ENCODE results near the gene ADCY9. TPM values are rescaled to one million over a fixed set of nuclear protein-coding genes. Genes with fewer than 3 reads are reported as not detected.

The ADCY9 gene
- polyA plus RNA-seq, 1 donor (not counting 4 experiments of a cell fraction or from before 2014, with no cell fraction given), result 3.0 TPM

DNA sequence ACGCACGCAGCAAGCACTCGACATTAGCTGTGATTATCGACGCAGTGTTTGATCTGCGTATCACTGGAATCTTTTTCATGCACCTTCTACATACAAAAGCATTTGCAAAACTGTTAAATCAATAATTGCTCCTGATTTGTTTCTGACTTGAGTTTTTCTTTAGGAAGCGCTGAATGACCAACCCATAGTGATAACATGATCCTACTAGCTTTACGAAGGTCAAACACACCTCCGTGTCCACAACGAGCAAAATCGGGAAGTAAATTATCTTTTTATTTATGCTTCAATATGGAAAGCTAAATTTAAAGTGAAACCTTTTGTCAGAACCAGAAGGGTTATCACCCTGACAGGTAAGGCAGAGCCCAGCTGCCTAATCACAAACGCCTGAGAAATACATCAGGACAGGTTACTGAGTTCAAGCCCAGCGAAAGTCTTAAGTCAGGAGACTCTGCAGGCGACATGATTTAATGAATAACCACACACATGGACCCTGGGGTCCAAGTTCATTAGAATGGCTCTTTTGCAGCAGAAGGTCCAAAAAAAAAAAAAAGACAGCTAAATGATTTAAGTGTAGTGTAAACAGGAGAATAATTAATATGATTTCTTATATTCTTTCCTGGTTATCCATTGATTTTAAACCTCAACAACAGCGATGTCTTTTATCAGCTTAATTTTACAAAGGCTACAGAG is 104.2 kb downstream of the ADCY9 start:
- Histone ChIP-seq H3K9me3 (ENCODE audit: control insufficient read depth, low read depth, low read length) (no peaks in the 10 kb centered on the region), H3K4me3 (ENCODE audit: control insufficient read depth in 2 of 3, extremely low read depth in 1 of 3, insufficient read depth in 2 of 3, low read depth in 1 of 3, low read length in 3 of 3) (no peak overlapping the region), H3K79me2 (ENCODE audit: control insufficient read depth, insufficient read depth, low read length) (no peaks in the 10 kb centered on the region), H3K9me1 (ENCODE audit: control insufficient read depth, extremely low read depth, insufficient read depth, low read length) (no peaks in the 10 kb centered on the region), H2AFZ (ENCODE audit: control insufficient read depth, low read length) (no peak overlapping the region), H3K36me3 (ENCODE audit: control insufficient read depth in 2 of 2, extremely low read depth in 1 of 2, insufficient read depth in 2 of 2, low read length in 2 of 2) (no peaks in the 10 kb centered on the region), H3K27me3 (ENCODE audit: control insufficient read depth, extremely low read depth, insufficient read depth, low read length) (no peaks in the 10 kb centered on the region), H3K27ac (ENCODE audit: control insufficient read depth, insufficient read depth, low read length) (no peak overlapping the region), H3K4me2 (ENCODE audit: control insufficient read depth, extremely low read depth, insufficient read depth, low read depth, low read length) (no peak overlapping the region), H3K4me1 (ENCODE audit: control insufficient read depth, extremely low read depth, insufficient read depth, low read length) (peaks cover 4% of the 10 kb centered on the region), H4K20me1 (ENCODE audit: control insufficient read depth, extremely low read depth, insufficient read depth, low read length) (no peaks in the 10 kb centered on the region), H3K9ac (ENCODE audit: control insufficient read depth, extremely low read depth, insufficient read depth, low read length) (no peak overlapping the region)
- TF ChIP-seq CTCF (optimal IDR thresholded peaks at IDR 0.05 in 1 of 3, IDR thresholded peaks at IDR 0.05 in 1 of 3, conservative IDR thresholded peaks at IDR 0.05 in 1 of 3; ENCODE audit: extremely low read depth in 1 of 3, insufficient read depth in 2 of 3, low read length in 3 of 3) (no peak), EZH2 (IDR thresholded peaks at IDR 0.05; ENCODE audit: low read length) (no peak)
- dilution Hi-C loops (cut with MboI; ENCODE audit: extremely low pct_ligation_motif_present, low sequenced_read_pairs), result no loop called here
- no peak for FAIRE-seq
- no peak for DNase-seq (ENCODE audit: low read depth, low spot score)

- FAIRE-seq, result no peak
- Histone ChIP-seq H3K9me1 (ENCODE audit: control insufficient read depth, extremely low read depth, insufficient read depth, low read length) (no peaks in the 10 kb centered on the region), H3K27me3 (ENCODE audit: control insufficient read depth, extremely low read depth, insufficient read depth, low read length) (no peaks in the 10 kb centered on the region), H3K9me3 (ENCODE audit: control insufficient read depth, low read depth, low read length) (no peaks in the 10 kb centered on the region), H4K20me1 (ENCODE audit: control insufficient read depth, extremely low read depth, insufficient read depth, low read length) (no peaks in the 10 kb centered on the region), H2AFZ (ENCODE audit: control insufficient read depth, low read length) (no peak overlapping the region), H3K4me2 (ENCODE audit: control insufficient read depth, extremely low read depth, insufficient read depth, low read depth, low read length) (no peak overlapping the region), H3K4me1 (ENCODE audit: control insufficient read depth, extremely low read depth, insufficient read depth, low read length) (peaks cover 4% of the 10 kb centered on the region), H3K9ac (ENCODE audit: control insufficient read depth, extremely low read depth, insufficient read depth, low read length) (no peak overlapping the region), H3K4me3 (ENCODE audit: control insufficient read depth in 2 of 3, extremely low read depth in 1 of 3, insufficient read depth in 2 of 3, low read depth in 1 of 3, low read length in 3 of 3) (no peak overlapping the region), H3K27ac (ENCODE audit: control insufficient read depth, insufficient read depth, low read length) (no peak overlapping the region), H3K36me3 (ENCODE audit: control insufficient read depth in 2 of 2, extremely low read depth in 1 of 2, insufficient read depth in 2 of 2, low read length in 2 of 2) (no peaks in the 10 kb centered on the region), H3K79me2 (ENCODE audit: control insufficient read depth, insufficient read depth, low read length) (no peaks in the 10 kb centered on the region)
- TF ChIP-seq CTCF (optimal IDR thresholded peaks at IDR 0.05 in 1 of 3, IDR thresholded peaks at IDR 0.05 in 1 of 3, conservative IDR thresholded peaks at IDR 0.05 in 1 of 3; ENCODE audit: extremely low read depth in 1 of 3, insufficient read depth in 2 of 3, low read length in 3 of 3), result no peak
- TF ChIP-seq EZH2 (IDR thresholded peaks at IDR 0.05; ENCODE audit: low read length), result no peak
- dilution Hi-C loops (cut with MboI; ENCODE audit: extremely low pct_ligation_motif_present, low sequenced_read_pairs), result no loop called here
- DNase-seq (ENCODE audit: low read depth, low spot score), result no peak
Measured at GRCh38 chr16:4011225-4011939, 104.9 kb downstream of the ADCY9 start.
